C4-2B (cell line): ENCODE results near the gene ADAM12.

Experiments used
- H3K27ac ChIP-seq: fragments of 450-650 bp; 2 replicates; pipeline ENCODE4 v1.5.1; 2017
- ZFX ChIP-seq: fragments of 450-650 bp; IDR thresholded peaks from 2 replicates; pipeline ENCODE4 v1.6.1; 2017
- TF ChIP-seq, protein P1 (sequence below): fragments of 450-650 bp; conservative IDR thresholded peaks from 2 replicates; pipeline ENCODE4 v1.5.1; 2017; ENCODE audit warnings: mild to moderate bottlenecking

Gene ADAM12

DNA sequence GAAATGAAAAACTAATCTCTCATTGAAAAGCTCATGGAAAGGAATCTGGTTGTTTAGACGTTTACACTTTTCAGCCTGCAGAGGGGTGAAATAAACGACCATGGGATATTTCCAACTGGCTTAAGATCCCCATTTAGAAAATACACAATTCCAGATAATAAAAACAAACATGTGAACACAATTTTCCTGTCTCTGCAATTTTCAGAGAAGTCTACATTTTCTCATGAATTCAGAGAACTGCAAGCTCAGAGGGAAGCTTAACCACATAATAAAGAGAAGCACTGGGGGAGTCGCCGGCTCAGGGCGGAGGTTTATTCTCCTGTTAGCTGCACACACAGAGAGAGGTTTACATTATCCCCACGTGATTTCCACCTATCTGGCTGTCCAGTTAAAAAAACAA is 276.8 kb downstream of the ADAM12 start:
- TF ChIP-seq, protein P1, sequence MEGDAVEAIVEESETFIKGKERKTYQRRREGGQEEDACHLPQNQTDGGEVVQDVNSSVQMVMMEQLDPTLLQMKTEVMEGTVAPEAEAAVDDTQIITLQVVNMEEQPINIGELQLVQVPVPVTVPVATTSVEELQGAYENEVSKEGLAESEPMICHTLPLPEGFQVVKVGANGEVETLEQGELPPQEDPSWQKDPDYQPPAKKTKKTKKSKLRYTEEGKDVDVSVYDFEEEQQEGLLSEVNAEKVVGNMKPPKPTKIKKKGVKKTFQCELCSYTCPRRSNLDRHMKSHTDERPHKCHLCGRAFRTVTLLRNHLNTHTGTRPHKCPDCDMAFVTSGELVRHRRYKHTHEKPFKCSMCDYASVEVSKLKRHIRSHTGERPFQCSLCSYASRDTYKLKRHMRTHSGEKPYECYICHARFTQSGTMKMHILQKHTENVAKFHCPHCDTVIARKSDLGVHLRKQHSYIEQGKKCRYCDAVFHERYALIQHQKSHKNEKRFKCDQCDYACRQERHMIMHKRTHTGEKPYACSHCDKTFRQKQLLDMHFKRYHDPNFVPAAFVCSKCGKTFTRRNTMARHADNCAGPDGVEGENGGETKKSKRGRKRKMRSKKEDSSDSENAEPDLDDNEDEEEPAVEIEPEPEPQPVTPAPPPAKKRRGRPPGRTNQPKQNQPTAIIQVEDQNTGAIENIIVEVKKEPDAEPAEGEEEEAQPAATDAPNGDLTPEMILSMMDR: no peak
- no peak for TF ChIP-seq ZFX
- H3K27ac ChIP-seq: no peak overlapping the region

DNA sequence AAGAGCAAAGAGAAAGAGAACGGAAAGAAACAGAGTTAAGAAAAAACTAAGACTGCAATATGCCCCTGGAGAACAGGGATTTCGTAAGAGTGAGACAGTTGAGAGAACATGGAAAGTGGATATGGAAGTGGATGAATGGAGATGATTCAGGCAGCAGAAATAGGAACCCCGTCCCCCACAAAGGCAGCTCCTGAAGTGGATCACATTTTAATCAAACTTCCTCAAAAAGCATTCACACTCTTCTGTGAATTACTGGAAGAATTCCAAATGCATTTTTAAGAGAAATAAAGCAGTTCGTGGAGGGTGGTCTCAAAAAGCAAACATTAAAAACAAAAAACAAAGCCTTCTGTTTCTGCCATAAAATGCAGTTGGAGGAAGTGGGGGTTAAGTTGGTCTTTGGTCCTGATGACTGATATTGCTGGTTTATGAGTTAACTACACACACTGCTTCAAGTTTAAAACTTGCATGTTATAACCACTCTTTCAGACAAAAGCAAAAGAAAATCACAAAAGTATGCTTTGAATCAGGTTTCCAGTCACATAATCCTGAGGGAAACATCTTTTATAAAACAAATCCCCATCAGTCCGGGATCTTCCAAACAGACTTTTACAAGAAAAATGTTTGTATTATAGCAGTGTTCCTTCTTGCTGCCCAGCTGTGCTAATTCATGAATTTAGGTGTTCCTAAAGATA is 277.6 kb downstream of the ADAM12 start:
- TF ChIP-seq, protein P1: no peak
- TF ChIP-seq ZFX: no peak
- no peak overlapping the region for H3K27ac ChIP-seq

GRCh38 chr10:126109893-126110292 is 278.4 kb downstream of the ADAM12 start:
- H3K27ac ChIP-seq: no peak overlapping the region
- TF ChIP-seq, protein P1: no peak
- no peak for TF ChIP-seq ZFX

DNA sequence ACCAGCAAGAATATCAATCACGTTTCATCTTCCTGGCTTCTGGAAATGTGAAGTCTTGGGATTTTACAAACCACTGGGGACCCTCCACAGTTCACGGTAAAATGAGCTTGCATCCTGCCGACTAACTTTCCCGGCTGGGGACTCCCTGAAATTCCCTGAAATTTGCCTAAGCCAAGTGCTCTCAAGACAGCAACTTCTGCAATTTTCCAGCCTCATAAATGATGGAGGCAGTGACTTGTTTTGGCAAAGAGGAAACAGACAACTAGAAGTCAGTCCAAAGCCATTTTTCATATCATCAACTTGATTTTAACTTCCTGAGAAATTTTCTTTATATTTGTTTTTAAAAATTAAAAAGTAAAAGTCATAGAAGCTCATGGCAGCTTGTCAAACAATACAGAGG is 279.6 kb downstream of the ADAM12 start:
- no peak overlapping the region for H3K27ac ChIP-seq
- TF ChIP-seq ZFX: no peak
- TF ChIP-seq, protein P1: no peak

GRCh38 chr10:126104767-126105166 is 283.5 kb downstream of the ADAM12 start:
- no peak overlapping the region for H3K27ac ChIP-seq
- TF ChIP-seq, protein P1: no peak

DNA sequence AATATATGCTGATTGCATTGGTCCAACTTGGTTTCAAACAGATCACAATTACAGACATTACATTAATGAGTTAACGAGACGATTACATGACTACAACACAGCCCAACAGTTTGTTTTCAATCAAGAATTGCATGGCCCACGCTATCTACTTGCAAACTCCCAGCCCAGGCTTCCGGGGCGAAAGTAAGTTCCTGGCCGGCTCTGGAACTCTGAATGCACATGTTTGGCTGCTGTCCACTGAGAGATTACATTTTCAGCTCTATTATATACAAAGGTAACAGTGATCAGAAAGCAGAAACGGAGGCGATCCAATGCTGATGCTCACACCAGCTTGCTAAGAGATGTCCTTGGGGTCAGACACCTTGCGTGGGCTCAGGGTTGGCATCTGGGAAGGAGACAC is 285.6 kb downstream of the ADAM12 start:
- H3K27ac ChIP-seq: no peak overlapping the region
- TF ChIP-seq, protein P1: no peak
- no peak for TF ChIP-seq ZFX

- TF ChIP-seq ZFX: no peak
- TF ChIP-seq, protein P1: no peak
- no peak overlapping the region for H3K27ac ChIP-seq
Measured at GRCh38 chr10:126101736-126102135, 286.5 kb downstream of the ADAM12 start.
